ENCODE measurements around the gene B3GNT9. TPM values are rescaled to one million over a fixed set of nuclear protein-coding genes. Genes with fewer than 3 reads are reported as not detected.

The B3GNT9 gene
- total RNA-seq, 1 donor from 2014 or later: 5.1 TPM

- no peak for DNase-seq (ENCODE audit: low read depth, low spot score)
- Mint-ChIP-seq H3K27me3 (ENCODE audit: low read depth) (peaks cover 2% of the 10 kb centered on the region), H3K4me1 (peaks cover 31% of the 10 kb centered on the region), H3K36me3 (ENCODE audit: low read depth) (peaks cover 9% of the 10 kb centered on the region), H3K9me3 (no peaks in the 10 kb centered on the region), H3K27ac (ENCODE audit: unreplicated experiment) (peak overlapping the region; percentile 43), H3K4me3 (peak overlapping the region; percentile 93)
- no peak for TF ChIP-seq CTCF (conservative IDR thresholded peaks at IDR 0.05)
Observed at GRCh38 chr16:67192781-67193361, 42.1 kb upstream of the B3GNT9 start.

GRCh38 chr16:67191995-67192681, 41.3 kb upstream of the B3GNT9 start, which contains the start of gene E2F4:
TSS of gene E2F4 (plus strand) at chr16:67192155. CDS start at chr16:67192228, 73 bp downstream.
- Mint-ChIP-seq H3K36me3 (ENCODE audit: low read depth) (peaks cover 9% of the 10 kb centered on the region), H3K4me1 (peaks cover 31% of the 10 kb centered on the region), H3K9me3 (no peaks in the 10 kb centered on the region), H3K27ac (ENCODE audit: unreplicated experiment) (peak within 1 kb of the TSS; percentile 43), H3K4me3 (peak within 1 kb of the TSS; percentile 93), H3K27me3 (ENCODE audit: low read depth) (peaks cover 2% of the 10 kb centered on the region)
- DNase-seq (ENCODE audit: low read depth, low spot score): peak; percentile 76
- TF ChIP-seq CTCF (conservative IDR thresholded peaks at IDR 0.05): no peak

GRCh38 chr16:67191411-67191994, 40.7 kb upstream of the B3GNT9 start:
- DNase-seq (ENCODE audit: low read depth, low spot score): no peak
- H3K4me3 Mint-ChIP-seq: peak overlapping the region; percentile 93
- H3K27ac Mint-ChIP-seq (ENCODE audit: unreplicated experiment): no peak overlapping the region
- peaks cover 4% of the 10 kb centered on the region for H3K27me3 Mint-ChIP-seq (ENCODE audit: low read depth)
- H3K4me1 Mint-ChIP-seq: peaks cover 28% of the 10 kb centered on the region
- TF ChIP-seq CTCF (conservative IDR thresholded peaks at IDR 0.05): no peak
- peaks cover 5% of the 10 kb centered on the region for H3K36me3 Mint-ChIP-seq (ENCODE audit: low read depth)
- H3K9me3 Mint-ChIP-seq: no peaks in the 10 kb centered on the region

- Mint-ChIP-seq H3K4me1 (peaks cover 23% of the 10 kb centered on the region), H3K36me3 (ENCODE audit: low read depth) (no peaks in the 10 kb centered on the region), H3K27me3 (ENCODE audit: low read depth) (peaks cover 11% of the 10 kb centered on the region), H3K27ac (ENCODE audit: unreplicated experiment) (no peak overlapping the region), H3K4me3 (peak overlapping the region; percentile 93), H3K9me3 (no peaks in the 10 kb centered on the region)
- TF ChIP-seq CTCF (conservative IDR thresholded peaks at IDR 0.05): no peak
- no peak for DNase-seq (ENCODE audit: low read depth, low spot score)
Observed at GRCh38 chr16:67190448-67191399, 39.9 kb upstream of the B3GNT9 start.

GRCh38 chr16:67190041-67190440, 39.2 kb upstream of the B3GNT9 start, which contains the start of gene EXOC3L1:
TSS of gene EXOC3L1 (minus strand) at chr16:67190136. CDS start at chr16:67189676, 460 bp downstream.
- H3K9me3 Mint-ChIP-seq: no peaks in the 10 kb centered on the region
- peak within 1 kb of the TSS; percentile 93 for H3K4me3 Mint-ChIP-seq
- TF ChIP-seq CTCF (conservative IDR thresholded peaks at IDR 0.05): no peak
- H3K27me3 Mint-ChIP-seq (ENCODE audit: low read depth): peaks cover 18% of the 10 kb centered on the region
- H3K4me1 Mint-ChIP-seq: peaks cover 29% of the 10 kb centered on the region
- no peak for DNase-seq (ENCODE audit: low read depth, low spot score)
- no peaks in the 10 kb centered on the region for H3K36me3 Mint-ChIP-seq (ENCODE audit: low read depth)
- H3K27ac Mint-ChIP-seq (ENCODE audit: unreplicated experiment): no peak within 1 kb of the TSS

Data from neural crest cell (in vitro differentiated cells).